Mononuclear cell (primary cell): Measurements from ENCODE around the gene CSHL1. TPM values are rescaled to one million over a fixed set of nuclear protein-coding genes. Genes with fewer than 3 reads are reported as not detected.
"Not testable (repeated sequence)": the region's sequence is repeated elsewhere in the genome, so short reads cannot be mapped to it uniquely, and the experiment has no call there.

Experiments
- H3K27me3 ChIP-seq: 2 replicates; pipeline ENCODE4 v1.6.0; 2011; ENCODE audit warnings: low read length, control low read depth; ENCODE audit not compliant: insufficient read depth
- H3K4me1 ChIP-seq: 2 replicates; pipeline ENCODE4 v1.5.1; 2011; ENCODE audit warnings: mild to moderate bottlenecking, low read length, control low read depth; ENCODE audit not compliant: insufficient read depth
- H3K4me3 ChIP-seq: 2 replicates; pipeline ENCODE4 v1.5.1; 2011; ENCODE audit warnings: mild to moderate bottlenecking, low read length, moderate library complexity
- H3K9me3 ChIP-seq: 2 replicates; pipeline ENCODE4 v1.5.1; 2011; ENCODE audit warnings: low read depth, mild to moderate bottlenecking, control low read depth, low read length
- total RNA-seq: library from RNA; depleted of rRNA; stranded (reverse); fragments of >200 nt; gene quantifications from one replicate; pipeline ENCODE4 v1.2.3, GENCODE V29; 2012

CSHL1 gene
- total RNA-seq, 1 donor, result not detected

GRCh38 chr17:63917206-63917605, 6.1 kb upstream of the CSHL1 start:
- H3K4me1 ChIP-seq, result peaks cover 21% of the 10 kb centered on the region
- not testable (repeated sequence) for H3K4me3 ChIP-seq, H3K9me3 ChIP-seq, H3K27me3 ChIP-seq

- H3K4me1 ChIP-seq, result peaks cover 19% of the 10 kb centered on the region
- no peaks in the 10 kb centered on the region for H3K9me3 ChIP-seq
- no peaks in the 10 kb centered on the region for H3K27me3 ChIP-seq
- H3K4me3 ChIP-seq, result no peak overlapping the region
Measured at GRCh38 chr17:63916566-63917185, 5.6 kb upstream of the CSHL1 start.

- not testable (repeated sequence) for H3K27me3 ChIP-seq, H3K9me3 ChIP-seq, H3K4me3 ChIP-seq
- peaks cover 19% of the 10 kb centered on the region for H3K4me1 ChIP-seq
Measured at GRCh38 chr17:63915753-63916152, 4.7 kb upstream of the CSHL1 start.

GRCh38 chr17:63914471-63914870, 3.4 kb upstream of the CSHL1 start:
- H3K9me3 ChIP-seq, result no peaks in the 10 kb centered on the region

GRCh38 chr17:63911657-63912100, 621 bp upstream of the CSHL1 start:
- Histone ChIP-seq H3K4me1 (peaks cover 6% of the 10 kb centered on the region), H3K4me3 (no peak overlapping the region), H3K27me3 (no peaks in the 10 kb centered on the region), H3K9me3 (no peaks in the 10 kb centered on the region)

More at GRCh38 chr17:63914471-63914870, 3.4 kb upstream of the CSHL1 start:
- no peaks in the 10 kb centered on the region for H3K27me3 ChIP-seq
- H3K4me3 ChIP-seq, result no peak overlapping the region
- H3K4me1 ChIP-seq, result peaks cover 12% of the 10 kb centered on the region

GRCh38 chr17:63910096-63910495, 962 bp downstream of the CSHL1 start:
- Histone ChIP-seq H3K9me3 (no peaks in the 10 kb centered on the region), H3K27me3 (no peaks in the 10 kb centered on the region), H3K4me1 (no peaks in the 10 kb centered on the region), H3K4me3 (no peak overlapping the region)

- H3K4me3 ChIP-seq, H3K9me3 ChIP-seq, H3K4me1 ChIP-seq: not testable (repeated sequence)
Measured at GRCh38 chr17:63909586-63909985, 1.5 kb downstream of the CSHL1 start.

GRCh38 chr17:63907161-63907778, 3.8 kb downstream of the CSHL1 start:
- H3K9me3 ChIP-seq, H3K4me3 ChIP-seq, H3K27me3 ChIP-seq, H3K4me1 ChIP-seq: not testable (repeated sequence)

More at GRCh38 chr17:63909586-63909985, 1.5 kb downstream of the CSHL1 start:
- H3K27me3 ChIP-seq, result not testable (repeated sequence)

- not testable (repeated sequence) for H3K4me1 ChIP-seq, H3K27me3 ChIP-seq, H3K9me3 ChIP-seq
Measured at GRCh38 chr17:63904796-63905195, 6.3 kb downstream of the CSHL1 start.

GRCh38 chr17:63903787-63904201, 7.3 kb downstream of the CSHL1 start:
- H3K4me3 ChIP-seq, H3K9me3 ChIP-seq, H3K4me1 ChIP-seq, H3K27me3 ChIP-seq: not testable (repeated sequence)

More at GRCh38 chr17:63904796-63905195, 6.3 kb downstream of the CSHL1 start:
- not testable (repeated sequence) for H3K4me3 ChIP-seq

- H3K4me1 ChIP-seq, H3K4me3 ChIP-seq, H3K27me3 ChIP-seq, H3K9me3 ChIP-seq: not testable (repeated sequence)
Measured at GRCh38 chr17:63901971-63902370, 9.1 kb downstream of the CSHL1 start.

- not testable (repeated sequence) for H3K4me1 ChIP-seq, H3K4me3 ChIP-seq, H3K9me3 ChIP-seq, H3K27me3 ChIP-seq
Measured at GRCh38 chr17:63898899-63899798, 11.9 kb downstream of the CSHL1 start.

- not testable (repeated sequence) for H3K9me3 ChIP-seq, H3K4me3 ChIP-seq, H3K27me3 ChIP-seq, H3K4me1 ChIP-seq
Measured at GRCh38 chr17:63896524-63897354, 14.3 kb downstream of the CSHL1 start, which contains the start of gene CSH1. TSS of gene CSH1 (minus strand) at chr17:63896574. CDS start at chr17:63896511, 63 bp downstream.

GRCh38 chr17:63894821-63895220, 16.2 kb downstream of the CSHL1 start:
- not testable (repeated sequence) for H3K27me3 ChIP-seq, H3K4me3 ChIP-seq, H3K9me3 ChIP-seq, H3K4me1 ChIP-seq

GRCh38 chr17:63894021-63894420, 17.0 kb downstream of the CSHL1 start:
- not testable (repeated sequence) for H3K4me1 ChIP-seq

More at GRCh38 chr17:63894021-63894420, 17.0 kb downstream of the CSHL1 start:
- not testable (repeated sequence) for H3K4me3 ChIP-seq, H3K27me3 ChIP-seq, H3K9me3 ChIP-seq
